CD4-positive, alpha-beta T cell treated with Interleukin-17A for 1 hour (primary cell): Measurements from ENCODE around the gene ZNF747.

Source experiments
- DNase-seq: peaks from one replicate; pipeline ENCODE4 v3.0.0-alpha.2; 2020

ZNF747 gene

GRCh38 chr16:30510376-30510938 is 24.2 kb downstream of the ZNF747 start:
- no peak for DNase-seq

DNA sequence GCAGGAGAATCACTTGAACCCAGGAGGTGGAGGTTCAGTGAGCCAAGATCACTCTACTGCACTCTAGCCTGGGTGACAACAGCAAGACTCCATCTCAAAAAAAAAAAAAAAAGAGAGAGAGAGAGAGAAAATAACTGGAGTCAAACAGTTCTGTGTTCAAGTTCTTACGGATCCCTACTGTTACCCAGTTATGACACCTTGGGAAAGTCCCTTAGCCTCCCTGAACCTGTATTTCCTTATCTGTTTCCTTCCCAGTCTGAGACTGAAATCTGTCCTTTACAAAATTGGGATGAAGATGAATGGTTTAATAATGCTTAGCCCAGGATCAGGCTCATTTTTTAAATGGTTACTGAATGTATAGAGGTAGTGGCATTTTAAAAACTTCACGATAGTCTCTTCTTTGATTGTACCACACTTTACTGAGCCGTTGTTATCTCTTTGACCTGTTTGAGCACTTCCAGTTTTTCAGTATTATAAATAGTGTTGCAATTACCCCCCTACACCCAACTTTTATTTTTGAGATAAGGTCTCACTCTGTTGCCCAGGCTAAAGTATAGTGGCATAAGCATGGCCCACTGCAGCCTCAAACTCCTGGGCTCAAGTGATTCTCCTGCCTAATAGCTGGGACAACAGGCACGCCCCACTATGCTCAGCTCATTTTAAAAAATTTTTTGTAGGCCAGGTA is 25.4 kb downstream of the ZNF747 start:
- DNase-seq = no peak

DNA sequence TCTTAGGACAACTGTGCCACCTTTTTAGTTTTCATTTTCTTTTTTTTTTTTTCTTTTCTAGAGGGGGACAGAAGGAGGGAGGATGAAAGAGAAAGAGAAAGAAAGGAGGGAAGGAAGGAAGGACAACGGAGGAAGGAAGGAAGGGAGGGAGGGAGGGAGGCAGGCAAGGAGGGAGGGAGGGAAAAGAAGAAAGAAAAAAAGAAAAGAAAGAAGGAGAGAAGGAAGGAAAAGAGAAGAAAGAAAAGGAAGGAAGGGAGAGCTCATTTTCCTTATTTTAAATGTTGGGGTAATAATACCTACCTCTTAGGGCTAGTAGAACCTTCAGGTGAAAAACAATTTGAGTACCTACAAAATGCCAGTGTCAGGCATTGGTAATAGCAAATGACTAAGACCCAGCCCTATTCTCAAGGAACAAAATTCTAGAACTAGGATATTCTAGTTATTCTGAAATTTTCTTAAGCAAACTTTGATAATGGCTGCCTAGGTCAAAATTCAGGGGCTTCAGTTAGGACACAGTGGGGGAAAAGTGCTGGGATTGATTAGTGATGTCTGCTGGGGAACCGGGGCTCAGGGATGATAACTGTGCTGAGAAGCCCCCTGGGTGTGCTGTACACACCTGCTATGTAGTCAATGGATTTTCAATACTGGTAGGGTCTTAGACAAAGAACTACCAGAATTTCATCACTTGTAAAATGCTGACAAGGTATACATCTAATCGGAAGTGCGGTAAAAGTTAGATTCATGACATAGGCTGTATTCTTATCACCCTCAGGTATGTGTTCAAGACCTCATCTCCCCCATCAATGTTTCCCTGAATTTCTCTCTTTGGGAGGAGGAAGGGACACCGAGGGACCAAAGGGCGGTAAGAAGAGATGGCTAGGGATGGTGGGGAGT is 31.0 kb downstream of the ZNF747 start:
- no peak for DNase-seq

GRCh38 chr16:30499284-30499683 is 35.4 kb downstream of the ZNF747 start:
- DNase-seq = no peak

- DNase-seq = no peak
Observed at GRCh38 chr16:30494709-30495108, 39.9 kb downstream of the ZNF747 start.

GRCh38 chr16:30493941-30494488 is 40.6 kb downstream of the ZNF747 start:
- no peak for DNase-seq

- peak; percentile 30 for DNase-seq
Observed at GRCh38 chr16:30491744-30492308, 42.8 kb downstream of the ZNF747 start.

DNA sequence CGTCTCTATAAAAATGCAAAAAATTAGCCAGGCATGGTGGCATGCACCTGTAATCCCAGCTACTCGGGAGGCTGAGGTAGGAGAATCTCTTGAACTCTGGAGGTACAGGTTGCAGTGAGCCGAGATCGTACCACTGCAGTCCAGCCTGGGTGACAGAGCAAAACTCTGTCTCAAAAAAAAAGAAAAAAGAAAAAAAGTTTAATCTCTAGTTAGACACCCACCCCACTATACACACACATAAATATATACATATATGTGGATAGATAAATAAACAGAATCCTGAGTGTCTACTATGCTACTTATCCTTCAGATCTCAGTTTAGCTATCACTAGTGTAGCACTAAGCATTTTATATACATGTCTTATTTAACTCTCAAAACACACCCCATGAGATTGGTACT is 43.4 kb downstream of the ZNF747 start:
- DNase-seq = no peak

DNA sequence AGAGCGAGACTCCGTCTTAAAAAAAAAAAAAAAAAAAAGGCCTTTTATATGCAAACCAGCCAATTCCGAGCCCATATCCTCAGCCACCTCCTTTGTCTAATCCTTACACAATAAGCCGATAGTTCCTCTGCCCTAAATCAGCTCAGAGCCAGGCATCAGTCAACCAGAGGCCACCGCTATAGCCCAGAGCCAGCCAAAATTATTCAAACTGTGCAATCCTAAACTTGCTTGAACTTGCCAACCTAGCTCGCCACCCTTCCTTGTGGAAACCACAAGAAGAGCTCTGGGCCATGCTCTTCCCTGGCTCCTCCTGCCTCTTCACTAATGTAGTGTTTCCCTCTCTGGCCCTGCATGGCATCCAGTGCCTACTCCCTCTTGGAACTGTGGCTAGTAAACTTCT is 44.4 kb downstream of the ZNF747 start:
- DNase-seq = no peak

GRCh38 chr16:30488764-30489605 is 45.7 kb downstream of the ZNF747 start:
- no peak for DNase-seq

- DNase-seq = no peak
Observed at GRCh38 chr16:30485818-30486436, 48.7 kb downstream of the ZNF747 start.

DNA sequence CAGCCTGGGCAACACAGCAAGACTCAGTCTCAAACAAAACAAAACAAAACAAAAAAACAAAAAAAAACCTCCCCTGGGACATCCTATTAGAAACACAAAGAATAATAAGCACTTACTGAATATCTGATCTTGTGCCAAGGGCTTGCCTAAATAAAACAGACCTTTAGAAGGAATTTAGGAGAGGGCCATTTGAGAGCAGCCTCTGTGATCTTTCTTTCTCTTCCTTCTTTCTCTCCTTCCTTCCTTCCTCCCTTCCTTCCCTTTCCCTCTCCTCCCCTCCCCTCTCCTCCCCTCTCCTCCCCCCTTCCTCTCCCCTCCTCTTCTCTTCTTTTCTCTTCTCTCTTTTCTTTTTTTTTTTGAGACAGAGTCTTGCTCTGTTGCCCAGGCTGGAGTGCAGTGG is 49.8 kb downstream of the ZNF747 start:
- no peak for DNase-seq

DNA sequence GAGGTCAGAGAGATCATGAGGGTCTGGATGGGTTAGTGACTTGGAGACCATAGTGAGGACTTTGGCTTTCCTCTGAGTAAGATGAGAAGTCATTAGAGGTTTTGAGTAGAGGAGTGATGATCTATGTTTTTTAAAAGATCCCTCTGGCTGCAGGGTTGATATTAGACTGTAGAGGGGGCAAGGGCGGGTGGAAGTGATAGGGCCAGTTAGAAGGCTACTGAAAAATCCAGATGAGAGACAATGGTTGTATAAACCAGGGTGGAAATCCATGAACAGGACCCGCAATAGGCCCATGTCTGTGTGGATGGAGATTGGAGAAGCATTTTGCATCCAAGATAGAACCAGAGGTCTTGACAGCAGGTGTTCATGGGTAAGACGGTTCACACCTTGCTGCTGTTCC is 52.3 kb downstream of the ZNF747 start:
- peak; percentile 29 for DNase-seq

- no peak for DNase-seq
Observed at GRCh38 chr16:30481381-30481780, 53.3 kb downstream of the ZNF747 start.
